NOMO-1 treated with dmso at 0.1 percent for 144 hours (cell line): Measurements from ENCODE around the gene GTPBP6.
"Not testable (repeated sequence)": the region's sequence is repeated elsewhere in the genome, so short reads cannot be mapped to it uniquely, and the experiment has no call there.

Experiments used
- DNase-seq: peaks from one replicate; lab custom pipeline; 2025; ENCODE audit not compliant: unreplicated experiment; lab: John Stamatoyannopoulos, UW

Gene GTPBP6

GRCh38 chrX:267771-268261, 50.8 kb downstream of the GTPBP6 start:
- DNase-seq = no peak

GRCh38 chrX:265502-265901, 53.1 kb downstream of the GTPBP6 start:
- DNase-seq = no peak

- DNase-seq = no peak
Measured at GRCh38 chrX:264634-265455, 53.8 kb downstream of the GTPBP6 start.

GRCh38 chrX:264006-264405, 54.6 kb downstream of the GTPBP6 start:
- not testable (repeated sequence) for DNase-seq

GRCh38 chrX:262381-262909, 56.2 kb downstream of the GTPBP6 start:
- DNase-seq = no peak

- no peak for DNase-seq
Measured at GRCh38 chrX:261919-262352, 56.7 kb downstream of the GTPBP6 start.

- DNase-seq = no peak
Measured at GRCh38 chrX:261167-261918, 57.3 kb downstream of the GTPBP6 start.

- no peak for DNase-seq
Measured at GRCh38 chrX:259692-260355, 58.8 kb downstream of the GTPBP6 start.

GRCh38 chrX:258291-259040, 60.1 kb downstream of the GTPBP6 start:
- no peak for DNase-seq

- no peak for DNase-seq
Measured at GRCh38 chrX:257681-258289, 60.8 kb downstream of the GTPBP6 start.

GRCh38 chrX:257054-257453, 61.5 kb downstream of the GTPBP6 start:
- DNase-seq = not testable (repeated sequence)

GRCh38 chrX:255923-256331, 62.7 kb downstream of the GTPBP6 start:
- no peak for DNase-seq
